HG03039 (cell line): ENCODE results near the gene CR1L.
A peak's percentile ranks its signal among the peaks of the same experiment; 100 is the strongest.
"Not testable (repeated sequence)": the region's sequence is repeated elsewhere in the genome, so short reads cannot be mapped to it uniquely, and the experiment has no call there.

Experiments
- ATAC-seq: cut with Tn5 transposase; IDR thresholded peaks from one replicate; pipeline ENCODE4 v1.9.1; 2021; ENCODE audit warnings: mild to moderate bottlenecking, moderate library complexity; ENCODE audit not compliant: unreplicated experiment

CR1L gene

DNA sequence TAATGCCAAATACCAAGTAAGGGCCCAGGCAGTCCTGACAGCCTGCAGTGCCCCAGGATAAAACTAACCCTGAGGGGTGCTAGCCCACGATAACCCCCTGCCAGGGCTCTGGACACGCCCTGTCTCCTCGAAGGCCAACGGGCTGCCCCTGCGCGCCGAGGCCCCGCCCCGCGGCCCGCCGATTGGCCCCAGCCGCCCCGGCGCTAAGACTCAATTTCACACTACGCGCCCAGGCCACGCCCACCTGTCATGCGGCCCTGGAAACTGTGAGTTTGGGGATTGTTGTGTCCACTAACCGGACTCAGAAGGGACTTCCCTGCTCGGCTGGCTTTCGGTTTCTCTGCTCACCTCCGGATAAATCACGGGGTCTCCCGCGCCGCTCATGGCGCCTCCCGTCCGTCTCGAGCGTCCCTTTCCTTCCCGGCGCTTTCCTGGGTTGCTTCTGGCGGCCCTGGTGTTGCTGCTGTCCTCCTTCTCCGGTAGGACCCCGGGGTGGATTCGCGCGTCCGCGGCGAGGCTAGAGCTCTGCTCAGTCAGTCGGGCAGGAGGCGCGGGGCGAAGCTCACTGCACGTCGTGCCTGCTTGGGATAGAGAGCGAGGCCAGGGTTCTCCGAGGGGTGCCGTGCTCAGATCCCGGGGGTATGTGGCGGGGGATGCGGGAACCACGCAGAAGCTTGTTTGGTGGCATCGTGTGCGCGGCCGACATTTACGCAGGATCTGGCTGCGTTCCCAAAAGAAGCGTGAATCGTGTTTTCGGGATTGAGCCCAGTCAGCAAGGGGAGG lies at the start of gene CR1L:
TSS of gene CR1L (plus strand) at position 282 of the 783 bp plus-strand sequence. CDS start at position 383, 101 bp downstream.
- peak; percentile 94 for ATAC-seq

DNA sequence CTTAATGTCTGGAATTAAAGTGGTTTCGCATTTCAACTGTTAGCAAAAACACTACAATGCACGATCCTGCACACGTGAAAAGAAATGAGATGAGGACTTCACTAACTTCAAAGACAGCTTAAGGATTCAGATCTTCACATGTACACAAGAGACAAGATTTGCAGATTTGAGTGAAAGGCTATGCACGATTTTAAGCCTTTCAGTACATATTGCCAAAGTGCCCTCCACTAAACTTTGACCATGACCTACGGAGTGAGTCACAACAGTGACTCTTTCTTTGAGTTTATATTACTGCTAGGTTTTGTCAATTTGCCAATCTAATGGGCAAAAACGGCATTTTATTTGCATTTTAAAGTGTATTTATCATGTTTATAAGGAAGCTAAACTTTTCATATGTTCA lies 41.2 kb upstream of the CR1L start:
- ATAC-seq, result no peak

DNA sequence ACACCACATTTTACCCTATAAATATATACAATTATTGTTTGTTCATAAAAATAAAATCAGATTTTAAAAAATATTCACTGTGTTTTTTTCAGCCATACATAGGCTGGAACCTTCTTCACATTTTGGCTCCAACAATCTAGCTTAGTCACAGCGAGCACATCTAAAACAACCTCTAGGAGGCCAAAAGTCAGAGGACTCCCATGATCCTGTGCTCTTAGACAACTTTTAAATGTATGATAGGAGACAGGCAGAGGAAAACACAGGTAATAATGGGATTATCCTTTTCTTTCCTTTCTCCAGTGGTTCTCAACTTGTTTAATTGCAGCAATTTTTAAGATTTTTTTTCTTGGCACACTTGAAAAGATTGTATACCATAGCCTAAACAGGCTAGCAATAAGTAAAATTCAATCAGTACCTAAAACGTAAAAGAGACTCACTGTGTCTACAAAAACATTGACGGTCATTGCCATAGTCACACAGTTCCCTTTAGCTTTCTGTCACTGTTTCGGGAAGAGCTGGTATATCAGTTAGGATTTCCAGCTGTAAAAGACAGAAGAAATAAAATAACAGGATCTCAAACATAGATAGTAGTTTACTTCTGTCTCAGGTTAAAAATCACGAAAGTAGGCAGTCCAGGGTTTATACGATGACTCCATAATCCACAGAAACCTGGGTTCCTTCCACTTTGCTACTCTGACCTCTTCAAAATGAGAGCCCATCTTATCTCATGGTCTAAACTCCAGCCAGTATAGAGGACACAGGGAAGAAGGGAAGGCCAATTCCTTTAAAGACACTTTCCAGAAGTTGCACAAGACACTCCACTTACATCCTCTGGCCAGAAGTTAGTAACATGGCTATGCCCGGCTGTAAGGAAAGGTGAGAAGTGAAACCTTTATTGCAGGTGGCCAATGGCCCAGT lies 39.2 kb upstream of the CR1L start:
- ATAC-seq, result no peak

DNA sequence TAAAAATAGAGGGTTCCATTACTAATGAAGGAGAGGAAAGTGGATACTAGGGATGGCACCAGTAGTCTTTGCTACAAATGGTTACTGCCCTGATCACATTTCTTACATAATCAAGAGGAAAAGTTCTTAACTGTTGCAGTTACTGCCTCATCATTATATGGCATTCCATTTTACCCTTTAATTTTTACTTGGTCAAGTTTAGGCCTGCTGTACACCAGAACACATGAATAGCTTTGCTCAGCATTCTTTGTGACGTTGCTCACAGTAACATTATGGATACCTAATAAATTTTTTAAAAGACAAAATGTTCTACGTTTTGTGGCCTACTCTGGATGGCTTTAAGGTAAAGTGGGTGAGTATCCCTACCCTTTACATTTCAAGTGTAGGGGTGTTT lies 38.6 kb upstream of the CR1L start:
- no peak for ATAC-seq

DNA sequence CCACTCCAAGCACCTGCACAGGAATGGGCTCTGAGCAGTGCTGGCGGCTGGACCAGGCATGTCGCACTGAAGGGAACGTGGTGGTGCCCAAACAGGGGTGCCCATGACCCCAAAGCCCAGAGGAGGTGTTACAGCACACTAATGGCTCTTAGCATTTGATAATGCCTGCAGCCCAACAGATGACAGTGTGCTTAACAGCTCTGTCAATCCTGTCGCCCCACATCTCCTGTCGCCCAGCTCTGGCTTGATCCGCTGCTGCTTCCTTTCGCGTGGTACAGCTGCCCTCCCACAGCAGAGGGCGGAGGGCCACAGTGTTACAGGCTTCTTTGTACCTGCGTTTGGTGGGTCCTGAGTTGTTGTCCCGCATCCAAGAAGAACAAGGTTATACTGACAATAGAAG lies 32.2 kb upstream of the CR1L start:
- no peak for ATAC-seq

DNA sequence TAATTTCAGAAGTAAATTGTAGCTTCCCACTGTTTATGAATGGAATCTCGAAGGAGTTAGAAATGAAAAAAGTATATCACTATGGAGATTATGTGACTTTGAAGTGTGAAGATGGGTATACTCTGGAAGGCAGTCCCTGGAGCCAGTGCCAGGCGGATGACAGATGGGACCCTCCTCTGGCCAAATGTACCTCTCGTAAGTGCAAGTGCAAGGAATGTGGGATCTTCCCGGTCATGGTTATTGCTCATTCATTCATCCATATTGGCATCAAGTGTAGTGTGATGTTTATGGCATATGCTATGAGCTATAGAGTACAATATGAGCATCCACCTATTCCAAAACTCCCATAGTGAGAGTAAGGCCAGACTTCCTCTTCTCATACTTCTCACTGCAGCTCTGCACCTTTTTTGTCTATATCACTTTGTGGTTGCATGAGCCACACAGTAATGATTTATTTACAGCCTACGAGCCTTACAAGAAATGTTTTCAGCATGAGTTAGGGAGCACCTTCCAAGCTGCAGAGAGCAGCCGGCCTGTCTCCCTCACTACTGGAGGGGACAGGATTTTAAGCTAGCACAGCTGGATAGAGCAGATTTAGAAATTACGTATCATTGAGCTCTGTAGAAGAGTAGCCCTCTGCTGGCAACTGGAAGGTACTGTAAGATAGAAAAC lies 24.9 kb upstream of the CR1L start:
- peak; percentile 85 for ATAC-seq

DNA sequence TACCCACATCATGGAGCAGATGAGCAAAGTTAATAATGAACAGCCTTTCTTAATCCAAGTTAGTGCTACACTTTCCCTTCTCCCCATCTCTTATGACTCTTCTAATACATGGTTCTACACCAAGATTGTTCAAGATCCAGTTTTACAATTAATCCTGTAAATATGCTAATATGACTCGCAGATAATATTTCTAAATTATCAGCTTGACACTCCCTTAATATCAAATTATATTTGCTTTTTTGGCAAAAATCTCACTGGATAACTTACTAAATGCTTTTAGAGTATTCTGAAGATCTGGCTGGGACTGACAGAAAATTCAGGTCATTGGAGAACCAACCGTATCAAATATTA lies 24.4 kb upstream of the CR1L start:
- no peak for ATAC-seq

DNA sequence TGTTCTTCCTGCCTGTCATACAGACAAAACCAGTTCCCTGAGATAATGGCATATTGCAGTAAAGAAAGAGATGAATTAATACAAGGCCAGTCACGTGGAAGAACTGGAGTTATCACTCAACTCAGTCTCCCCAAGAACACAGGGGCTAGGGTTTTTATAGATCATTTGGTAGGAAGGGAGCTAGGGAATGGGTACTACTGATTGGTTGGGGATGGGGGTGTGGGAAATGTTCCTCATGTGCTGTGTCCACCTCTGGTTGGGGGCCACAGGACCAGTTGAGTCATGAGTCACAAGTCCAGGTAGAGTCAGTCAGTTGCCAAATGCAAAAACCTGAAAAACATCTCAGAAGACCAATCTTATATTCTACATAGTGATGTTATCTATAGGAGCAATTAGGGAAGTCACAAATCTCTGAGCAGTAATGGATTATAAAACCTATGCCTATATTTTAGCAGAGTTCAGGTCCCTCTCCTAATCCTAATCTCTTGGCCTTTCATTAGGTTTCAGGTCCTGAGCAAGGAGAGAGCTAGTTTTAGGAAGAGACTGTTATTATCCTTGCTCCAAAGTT lies 19.3 kb upstream of the CR1L start:
- ATAC-seq, result not testable (repeated sequence)

DNA sequence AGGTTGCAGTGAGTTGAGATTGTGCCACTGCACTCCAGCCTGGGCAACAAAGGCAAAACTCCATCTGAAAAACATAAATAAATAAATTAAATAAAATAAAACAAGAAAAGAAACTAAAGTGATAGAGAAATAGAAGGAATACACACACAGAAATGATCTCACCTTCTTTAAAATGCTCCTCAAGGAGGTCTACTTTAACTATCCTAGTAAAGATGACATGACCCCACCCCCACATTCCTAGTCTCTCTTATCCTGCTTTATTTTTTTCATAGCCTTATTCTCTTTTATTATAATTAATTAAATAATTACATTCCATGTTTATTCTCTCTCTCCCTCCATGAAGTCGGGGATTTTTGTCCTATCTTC lies 18.0 kb upstream of the CR1L start:
- ATAC-seq, result no peak

DNA sequence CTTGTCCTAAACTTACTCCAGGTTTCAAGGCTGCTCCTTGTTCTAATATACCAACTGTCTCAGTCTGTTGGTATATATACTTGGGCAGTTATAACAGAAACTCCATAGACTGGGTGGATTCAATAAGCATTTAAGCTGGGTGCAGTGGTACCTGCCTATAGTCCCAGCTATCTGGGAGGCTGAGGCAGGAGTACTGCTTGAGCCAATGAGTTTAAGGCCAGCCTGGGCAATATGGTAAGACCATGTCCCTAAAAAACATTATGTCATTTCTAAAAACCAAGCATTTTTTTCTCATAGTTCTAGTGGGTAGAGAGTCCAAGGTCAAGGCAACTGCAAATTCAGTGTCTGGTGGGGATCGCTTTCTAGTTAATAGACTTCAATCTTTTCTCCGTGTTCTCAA lies 17.4 kb upstream of the CR1L start:
- ATAC-seq, result no peak

DNA sequence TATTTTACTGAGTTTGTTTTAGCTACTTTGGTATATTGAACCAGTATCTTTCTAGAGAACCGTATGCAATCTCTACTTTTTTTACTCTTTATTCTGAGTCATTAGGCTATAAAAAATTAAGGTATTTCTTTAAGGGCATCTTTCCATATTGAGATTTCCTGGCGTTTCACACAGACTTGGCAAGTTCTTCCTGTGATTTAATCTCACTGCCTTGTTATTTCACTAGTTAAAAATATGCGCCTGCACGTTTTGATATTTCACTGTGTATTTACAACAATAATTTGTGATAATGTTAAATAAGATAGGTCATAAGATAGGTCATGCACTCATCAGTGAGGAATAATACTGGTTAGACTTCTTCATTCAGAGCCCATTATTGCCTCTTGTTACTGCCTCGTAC lies 16.2 kb upstream of the CR1L start:
- no peak for ATAC-seq

DNA sequence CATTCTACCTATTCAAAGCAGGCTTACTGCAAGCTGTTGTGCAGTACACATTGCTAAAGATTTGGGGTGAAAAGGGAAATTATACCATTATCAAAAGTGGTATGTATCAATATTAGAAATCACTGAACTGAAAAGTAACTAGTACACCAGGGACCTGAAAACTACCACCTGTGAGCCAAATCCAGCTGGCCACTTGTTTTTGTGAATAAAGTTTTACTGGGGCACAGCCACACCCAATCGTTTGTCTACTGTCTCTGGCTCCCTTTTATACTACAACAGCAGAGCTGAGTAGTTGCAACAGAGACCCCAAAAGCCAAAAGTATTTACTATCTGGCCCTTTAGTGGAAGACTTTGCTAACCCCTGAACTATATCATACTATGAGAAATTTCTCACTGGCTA lies 13.8 kb upstream of the CR1L start:
- no peak for ATAC-seq

DNA sequence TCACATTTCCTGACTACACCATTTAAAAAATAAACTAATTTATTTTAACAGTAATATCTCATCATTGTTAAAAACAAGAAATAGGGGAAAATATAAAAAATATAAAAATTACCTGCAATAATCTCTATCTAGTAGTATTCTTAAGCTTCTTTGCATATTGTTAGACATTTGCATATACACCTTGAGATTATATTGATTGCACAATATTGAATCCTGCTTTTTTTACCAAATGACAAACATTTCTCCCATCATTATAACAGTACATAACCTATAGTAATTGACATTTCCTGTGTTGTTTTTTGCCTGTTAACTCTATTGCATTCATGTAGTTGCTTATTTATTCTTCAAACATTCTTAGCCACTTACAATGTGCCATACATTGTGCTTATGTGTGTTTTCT lies 11.7 kb upstream of the CR1L start:
- ATAC-seq, result no peak

DNA sequence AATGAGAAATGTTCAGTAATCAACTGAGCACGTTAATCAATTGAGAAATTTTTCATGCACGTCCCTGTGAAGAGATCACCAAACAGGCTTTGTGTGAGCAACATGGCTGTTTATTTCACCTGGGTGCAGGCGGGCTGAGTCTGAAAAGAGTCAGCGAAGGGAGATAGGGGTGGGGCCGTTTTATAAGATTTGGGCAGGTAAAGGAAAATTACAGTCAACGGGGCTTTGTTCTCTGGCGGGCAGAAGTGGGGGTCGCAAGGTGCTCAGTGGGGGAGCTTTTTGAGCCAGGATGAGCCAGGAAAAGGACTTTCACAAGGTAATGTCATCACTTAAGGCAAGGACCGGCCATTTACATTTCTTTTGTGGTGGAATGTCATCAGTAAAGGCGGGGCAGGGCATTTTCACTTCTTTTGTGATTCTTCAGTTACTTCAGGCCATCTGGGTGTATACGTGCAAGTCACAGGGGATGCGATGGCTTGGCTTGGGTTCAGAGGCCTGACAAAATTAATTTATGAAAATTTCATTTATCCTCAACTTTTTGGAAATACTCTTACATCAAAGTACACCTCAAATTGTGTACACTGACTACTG lies 11.1 kb upstream of the CR1L start:
- ATAC-seq, result not testable (repeated sequence)

DNA sequence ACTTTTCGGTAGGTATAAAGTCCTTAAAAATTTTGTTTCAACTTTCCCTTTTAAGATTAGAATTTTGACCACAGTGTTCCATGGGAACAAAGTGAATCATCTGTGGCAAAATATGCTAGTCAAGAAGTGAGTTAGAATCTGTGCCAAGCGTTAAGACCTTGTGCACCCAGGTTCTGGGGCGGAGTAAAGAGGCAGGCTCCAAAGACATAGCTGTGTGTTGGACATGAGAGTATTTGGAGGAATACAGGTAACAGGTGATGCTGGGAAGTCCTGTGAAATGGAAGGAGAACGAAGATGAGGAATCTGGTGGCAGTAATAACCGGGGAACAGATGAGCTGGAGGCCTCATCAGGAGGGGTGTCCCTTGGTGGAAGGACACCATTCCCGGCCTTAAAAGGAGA lies 10.6 kb upstream of the CR1L start:
- ATAC-seq, result not testable (repeated sequence)

DNA sequence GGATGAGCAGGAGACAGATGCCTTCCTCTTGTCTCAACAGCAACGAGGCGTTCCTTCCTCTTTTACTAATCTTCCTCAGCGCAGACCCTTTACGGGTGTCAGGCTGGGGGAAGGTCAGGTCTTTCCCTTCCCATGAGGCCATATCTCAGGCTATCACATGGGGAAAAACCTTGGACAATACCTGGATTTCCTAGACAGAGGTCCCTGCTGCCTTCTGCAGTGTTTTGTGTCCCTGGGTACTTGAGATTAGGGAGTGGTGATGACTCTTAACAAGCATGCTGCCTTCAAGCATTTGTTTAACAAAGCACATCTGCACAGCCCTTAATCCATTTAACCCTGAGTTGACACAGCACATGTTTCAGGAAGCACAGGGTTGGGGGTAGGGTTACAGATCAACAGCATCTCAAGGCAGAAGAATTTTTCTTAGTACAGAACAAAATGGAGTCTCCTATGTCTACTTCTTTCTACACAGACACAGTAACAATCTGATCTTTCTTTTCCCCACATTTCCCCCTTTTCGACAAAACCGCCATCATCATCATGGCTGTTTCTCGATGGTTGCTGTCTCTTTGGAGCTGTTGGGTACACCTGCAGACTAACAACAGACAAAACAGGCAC lies 9.3 kb upstream of the CR1L start:
- not testable (repeated sequence) for ATAC-seq

DNA sequence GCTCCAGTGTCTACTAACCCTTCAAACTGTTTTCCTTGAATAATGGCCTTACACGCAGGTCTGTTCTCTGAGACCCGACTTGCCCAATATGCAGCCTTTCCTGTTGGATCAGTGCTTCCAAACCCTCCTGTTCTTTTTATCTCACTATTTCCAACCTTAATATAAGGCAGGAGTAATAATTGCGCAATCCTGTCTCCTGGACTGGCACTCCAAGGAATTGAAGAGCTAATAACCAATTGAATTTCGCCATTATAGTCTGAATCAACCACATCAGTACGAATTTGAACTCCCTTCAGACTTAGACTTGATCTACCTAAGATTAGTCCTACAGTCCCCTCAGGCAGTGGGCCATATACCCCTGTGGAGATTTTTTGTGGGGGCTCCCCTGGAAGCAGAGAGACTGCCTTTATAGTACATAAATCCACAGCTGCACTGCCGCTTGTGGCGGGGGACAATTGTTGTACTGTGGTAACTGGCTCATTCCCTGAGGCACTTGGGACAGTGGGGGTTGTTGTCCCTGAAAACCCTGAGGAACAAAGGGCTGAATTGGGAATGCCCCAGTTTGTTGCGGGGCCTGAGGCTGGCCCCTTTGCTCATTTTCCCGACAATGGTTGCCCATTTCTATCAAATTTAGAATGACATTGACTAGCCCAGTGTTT lies 6.3 kb upstream of the CR1L start:
- not testable (repeated sequence) for ATAC-seq

DNA sequence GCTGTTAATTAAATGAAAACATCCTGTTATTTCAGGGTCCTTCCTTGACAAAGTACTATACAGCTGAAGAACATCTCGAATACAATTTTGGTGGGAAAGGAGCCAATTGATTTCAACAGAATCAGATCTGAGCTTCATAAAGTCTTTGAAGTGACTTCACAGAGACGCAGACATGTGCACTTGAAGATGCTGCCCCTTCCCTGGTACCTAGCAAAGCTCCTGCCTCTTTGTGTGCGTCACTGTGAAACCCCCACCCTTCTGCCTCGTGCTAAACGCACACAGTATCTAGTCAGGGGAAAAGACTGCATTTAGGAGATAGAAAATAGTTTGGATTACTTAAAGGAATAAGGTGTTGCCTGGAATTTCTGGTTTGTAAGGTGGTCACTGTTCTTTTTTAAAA lies 5.6 kb upstream of the CR1L start:
- not testable (repeated sequence) for ATAC-seq

DNA sequence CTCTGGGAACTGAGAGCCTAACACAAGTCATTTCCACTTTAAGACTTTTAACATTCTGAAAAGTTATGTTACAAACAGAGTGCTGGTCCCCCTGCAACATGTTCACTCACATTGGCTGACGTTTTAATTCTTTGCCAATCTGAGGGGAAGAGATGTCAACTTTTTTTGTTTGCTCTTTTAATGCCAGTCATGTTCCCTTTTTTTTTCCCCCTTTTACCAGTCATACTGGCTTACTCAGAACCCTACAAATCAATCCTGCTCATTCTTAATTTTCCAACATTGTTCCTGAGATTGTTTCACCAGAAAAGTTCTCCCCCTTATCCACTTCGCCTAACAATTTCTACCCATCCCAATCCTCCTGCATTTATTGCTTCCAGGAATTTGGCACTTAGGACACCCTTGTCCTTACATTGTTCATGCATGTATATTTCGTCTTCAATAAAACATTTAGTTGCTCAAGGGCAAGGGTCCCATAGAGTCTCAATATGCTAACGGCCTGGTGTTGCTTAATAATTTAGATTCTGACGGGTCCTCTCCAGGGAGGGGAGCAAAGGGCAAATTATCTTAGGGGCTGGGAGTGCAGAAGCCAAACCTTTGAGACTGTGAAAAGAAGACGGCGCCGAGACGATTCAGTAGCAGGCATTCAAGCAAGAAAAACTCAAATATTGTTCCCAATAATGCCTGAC lies 624 bp upstream of the CR1L start:
- ATAC-seq, result no peak
